ENCODE results near the gene KLHDC7A.

- TF ChIP-seq CTCF (conservative IDR thresholded peaks at IDR 0.05) (no peak), EZH2 (IDR thresholded peaks at IDR 0.05; ENCODE audit: low read depth) (no peak)
These were observed 49.0 kb downstream of the KLHDC7A start for GRCh38 chr1:18529714-18530113.

Data from PC-9 (cell line).